ENCODE measurements around the gene RALGPS1.

The RALGPS1 gene

DNA sequence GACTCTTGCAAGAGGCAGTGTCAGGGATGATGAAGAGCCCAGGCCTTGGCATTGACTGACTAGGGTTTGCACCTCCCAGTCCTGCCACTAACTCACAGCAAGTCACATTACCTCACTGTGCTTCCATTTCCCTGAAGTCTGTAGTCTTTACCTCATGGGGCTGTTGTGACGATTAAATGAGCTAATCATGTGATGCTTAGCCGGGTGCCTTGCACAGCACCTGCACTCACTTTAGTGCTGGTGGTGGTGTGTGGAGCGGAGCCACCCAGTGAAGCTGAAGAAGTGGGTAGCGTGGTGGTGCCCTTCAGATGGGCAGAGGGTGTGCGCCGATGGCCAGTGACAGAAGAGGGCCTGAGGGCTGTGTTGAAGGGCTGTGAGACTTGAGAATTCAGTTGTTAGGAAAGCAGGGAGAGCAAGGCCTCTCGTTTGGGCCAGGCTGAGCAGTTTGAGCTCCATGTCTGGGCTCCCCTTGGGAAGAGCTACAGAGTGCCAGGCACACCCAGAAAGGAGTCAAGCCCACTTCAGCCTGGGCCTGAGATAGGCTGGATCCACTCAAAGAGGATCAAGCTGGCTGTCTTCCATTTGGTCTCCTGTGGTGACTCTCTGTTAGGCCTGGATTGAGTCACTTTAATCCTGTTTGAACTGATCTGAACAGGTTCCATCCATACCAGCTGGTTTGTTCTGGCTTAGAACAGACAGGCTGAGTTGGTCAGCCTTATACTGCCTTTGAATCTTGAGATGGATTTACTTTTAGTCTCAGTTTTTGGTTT lies 42.5 kb downstream of the RALGPS1 start:
- Mint-ChIP-seq H3K27me3 (peaks cover 5% of the 10 kb centered on the region), H3K9me3 (no peaks in the 10 kb centered on the region), H3K4me3 (no peak overlapping the region), H3K36me3 (ENCODE audit: low read depth) (no peaks in the 10 kb centered on the region), H3K27ac (no peak overlapping the region), H3K4me1 (no peaks in the 10 kb centered on the region)
- DNase-seq, result no peak
- ATAC-seq, result no peak

DNA sequence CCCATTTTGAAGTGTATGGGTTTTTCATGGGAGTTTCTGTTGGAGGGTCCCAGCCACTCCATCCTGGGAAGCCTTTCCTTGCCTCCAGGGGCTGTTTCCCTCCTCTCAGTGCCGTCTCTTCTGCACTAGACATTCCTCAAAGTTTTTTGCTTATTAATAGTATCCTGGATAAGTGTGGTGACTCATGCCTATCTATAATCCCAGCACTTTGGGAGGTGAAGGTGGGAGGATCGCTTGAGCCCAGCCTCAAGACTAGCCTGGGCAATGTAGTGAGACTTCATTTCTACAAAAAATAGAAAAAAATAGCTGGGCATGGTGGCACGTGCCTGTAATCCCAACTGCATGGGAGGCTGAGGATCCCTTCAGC lies 43.1 kb downstream of the RALGPS1 start:
- Mint-ChIP-seq H3K27me3 (peaks cover 5% of the 10 kb centered on the region), H3K9me3 (no peaks in the 10 kb centered on the region), H3K4me1 (no peaks in the 10 kb centered on the region), H3K36me3 (ENCODE audit: low read depth) (no peaks in the 10 kb centered on the region), H3K27ac (no peak overlapping the region), H3K4me3 (no peak overlapping the region)
- ATAC-seq (no peak), DNase-seq (no peak)

DNA sequence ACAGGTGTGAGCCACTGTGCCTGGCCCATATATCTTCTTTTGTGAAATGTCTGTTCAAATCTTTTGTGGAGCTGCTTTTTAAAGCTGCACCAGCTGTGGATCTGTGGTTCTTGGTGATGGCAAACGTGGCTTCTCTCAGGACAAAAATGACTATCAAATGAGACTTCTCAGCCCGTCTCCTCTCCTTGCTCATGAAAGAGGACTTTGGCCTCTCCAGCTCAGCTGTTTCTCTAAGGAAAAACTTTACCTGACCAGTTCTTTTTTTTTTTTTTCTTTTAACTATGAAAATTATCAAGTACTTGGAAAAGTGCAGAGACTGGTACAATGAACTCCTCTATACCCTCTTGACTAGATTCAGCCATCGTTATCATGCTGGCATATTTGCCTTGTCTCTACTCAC lies 44.8 kb downstream of the RALGPS1 start:
- no peak for ATAC-seq
- H3K36me3 Mint-ChIP-seq (ENCODE audit: low read depth), result no peaks in the 10 kb centered on the region
- no peak overlapping the region for H3K4me3 Mint-ChIP-seq
- H3K4me1 Mint-ChIP-seq, result no peaks in the 10 kb centered on the region
- no peak for DNase-seq
- H3K27ac Mint-ChIP-seq, result no peak overlapping the region
- peaks cover 5% of the 10 kb centered on the region for H3K27me3 Mint-ChIP-seq
- H3K9me3 Mint-ChIP-seq, result no peaks in the 10 kb centered on the region

DNA sequence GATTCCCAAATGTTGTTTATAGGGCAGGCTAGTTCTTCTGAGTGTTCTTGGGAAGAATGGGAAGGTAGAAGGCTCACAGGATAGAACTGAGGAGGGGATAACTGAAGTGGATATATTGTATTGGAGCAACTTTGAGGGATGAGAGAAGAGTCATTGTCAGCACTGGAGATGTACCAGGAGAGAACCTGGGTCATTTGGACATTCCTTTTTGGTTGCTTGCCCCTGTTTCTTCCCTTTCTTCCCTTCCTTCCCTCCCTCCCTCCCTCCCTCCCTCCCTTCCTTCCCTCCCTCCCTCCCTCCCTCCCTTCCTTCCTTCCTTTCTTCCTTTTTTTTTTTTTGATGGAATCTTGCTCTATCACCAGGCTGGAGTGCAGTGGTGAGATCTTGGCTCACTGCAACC lies 45.3 kb downstream of the RALGPS1 start:
- Mint-ChIP-seq H3K27me3 (peaks cover 5% of the 10 kb centered on the region), H3K4me3 (no peak overlapping the region), H3K36me3 (ENCODE audit: low read depth) (no peaks in the 10 kb centered on the region), H3K27ac (no peak overlapping the region), H3K4me1 (no peaks in the 10 kb centered on the region), H3K9me3 (no peaks in the 10 kb centered on the region)
- no peak for DNase-seq
- no peak for ATAC-seq

DNA sequence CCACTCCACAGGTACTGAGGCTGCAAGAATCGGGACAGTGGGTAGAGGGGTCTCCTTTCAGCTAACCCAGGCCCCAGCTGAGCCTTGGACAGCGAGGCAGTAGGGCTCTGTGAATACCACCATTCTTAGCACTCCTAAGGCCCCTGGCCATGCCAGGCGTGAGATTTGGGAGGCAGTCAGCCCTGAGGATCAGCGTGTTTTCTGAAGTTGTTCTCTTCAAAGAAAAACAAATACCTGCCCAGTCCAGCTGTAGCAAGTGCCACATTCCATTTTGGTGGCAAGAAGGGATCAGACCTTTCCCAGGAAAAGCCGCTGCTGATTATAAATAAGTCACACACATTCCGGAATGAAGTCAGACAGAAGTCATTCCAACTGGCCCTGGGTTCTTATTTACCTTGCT lies 47.8 kb downstream of the RALGPS1 start:
- DNase-seq, result no peak
- Mint-ChIP-seq H3K27ac (no peak overlapping the region), H3K36me3 (ENCODE audit: low read depth) (peaks cover 2% of the 10 kb centered on the region), H3K4me1 (no peaks in the 10 kb centered on the region), H3K4me3 (no peak overlapping the region), H3K9me3 (no peaks in the 10 kb centered on the region), H3K27me3 (peaks cover 5% of the 10 kb centered on the region)
- ATAC-seq, result no peak

DNA sequence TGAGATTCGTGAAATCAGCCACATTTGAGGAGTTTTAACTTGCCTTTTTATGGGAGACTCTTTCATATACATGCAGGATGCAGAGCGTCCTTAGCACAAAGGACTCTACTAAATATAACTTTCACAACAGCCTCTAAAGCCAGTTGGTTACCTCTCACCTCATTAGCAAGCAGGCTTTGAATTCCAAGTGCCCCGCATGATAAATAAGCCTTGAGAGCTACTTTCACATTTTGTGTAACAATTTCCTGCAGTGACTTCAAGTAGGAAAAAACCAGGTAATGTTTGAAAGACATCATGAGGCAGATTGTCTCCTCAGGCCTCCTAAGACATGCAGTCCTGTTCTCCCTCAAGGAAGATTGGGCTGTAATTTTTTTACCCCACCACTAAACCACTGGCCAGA lies 50.5 kb downstream of the RALGPS1 start:
- no peaks in the 10 kb centered on the region for H3K9me3 Mint-ChIP-seq
- H3K4me3 Mint-ChIP-seq, result no peak overlapping the region
- no peaks in the 10 kb centered on the region for H3K4me1 Mint-ChIP-seq
- peaks cover 6% of the 10 kb centered on the region for H3K27me3 Mint-ChIP-seq
- peaks cover 2% of the 10 kb centered on the region for H3K36me3 Mint-ChIP-seq (ENCODE audit: low read depth)
- DNase-seq, result no peak
- H3K27ac Mint-ChIP-seq, result no peak overlapping the region
- no peak for ATAC-seq

DNA sequence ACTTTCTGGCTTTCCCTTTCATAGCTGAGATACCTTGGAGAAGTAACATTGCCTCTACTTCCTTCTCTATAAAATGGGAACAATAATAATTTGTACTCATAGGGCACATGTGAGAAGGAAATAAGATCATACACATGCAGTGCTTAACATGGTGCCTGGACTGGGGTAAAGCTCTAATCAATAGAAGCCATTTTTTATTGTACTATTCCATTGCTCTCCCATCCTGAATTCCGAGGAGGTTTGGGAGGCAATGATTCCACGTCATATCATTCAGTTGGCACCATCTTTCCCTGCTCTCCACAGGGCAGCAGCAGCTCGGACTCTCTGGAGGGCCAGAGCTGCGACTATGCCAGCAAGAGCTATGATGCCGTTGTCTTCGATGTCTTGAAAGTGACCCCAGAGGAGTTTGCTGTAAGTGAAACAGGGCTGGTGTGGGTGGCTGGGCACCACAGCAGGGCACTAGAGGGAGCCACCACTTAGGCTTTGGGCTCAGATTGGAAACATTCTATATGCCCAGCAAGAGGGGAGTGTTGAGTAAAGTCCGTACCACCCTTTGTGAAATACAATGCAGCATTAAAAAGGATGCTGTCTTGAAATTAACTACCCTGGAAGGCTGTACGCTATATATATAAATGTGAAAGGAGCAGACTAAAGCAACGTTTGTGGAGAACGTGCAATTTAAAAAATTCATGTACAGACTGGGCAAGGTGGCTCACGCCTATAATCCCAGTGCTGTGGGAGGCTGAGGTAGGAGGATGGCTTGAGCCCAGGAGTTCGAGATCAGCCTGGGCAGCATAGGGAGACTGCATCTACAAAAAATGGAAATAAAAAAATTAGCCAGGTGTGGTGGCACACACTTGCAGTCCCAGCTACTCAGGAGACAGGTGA lies 51.2 kb downstream of the RALGPS1 start:
- H3K4me1 Mint-ChIP-seq, result no peaks in the 10 kb centered on the region
- H3K27me3 Mint-ChIP-seq, result peaks cover 8% of the 10 kb centered on the region
- DNase-seq (peak; percentile 37), ATAC-seq (peak; percentile 77)
- H3K4me3 Mint-ChIP-seq, result no peak overlapping the region
- no peaks in the 10 kb centered on the region for H3K9me3 Mint-ChIP-seq
- H3K27ac Mint-ChIP-seq, result no peak overlapping the region
- H3K36me3 Mint-ChIP-seq (ENCODE audit: low read depth), result peaks cover 2% of the 10 kb centered on the region

DNA sequence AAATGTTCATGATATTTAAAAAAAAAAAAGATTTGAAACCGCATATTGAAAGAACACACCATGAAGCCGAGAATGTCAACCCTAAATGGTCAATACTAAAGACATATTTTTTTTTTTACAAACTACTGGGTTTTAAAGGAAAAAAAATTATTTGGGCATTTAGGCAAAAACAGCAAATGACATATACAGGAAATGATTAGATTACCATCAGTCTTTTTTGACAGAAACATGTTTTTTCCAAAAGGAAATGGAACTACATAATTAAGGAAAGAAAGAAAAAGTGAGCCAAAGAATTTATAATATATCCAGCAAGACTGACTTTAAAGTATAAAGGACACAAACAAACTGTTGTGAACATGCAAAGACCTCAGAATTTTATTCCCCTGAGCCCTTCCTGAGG lies 56.7 kb downstream of the RALGPS1 start:
- H3K4me1 Mint-ChIP-seq, result no peaks in the 10 kb centered on the region
- DNase-seq, result no peak

DNA sequence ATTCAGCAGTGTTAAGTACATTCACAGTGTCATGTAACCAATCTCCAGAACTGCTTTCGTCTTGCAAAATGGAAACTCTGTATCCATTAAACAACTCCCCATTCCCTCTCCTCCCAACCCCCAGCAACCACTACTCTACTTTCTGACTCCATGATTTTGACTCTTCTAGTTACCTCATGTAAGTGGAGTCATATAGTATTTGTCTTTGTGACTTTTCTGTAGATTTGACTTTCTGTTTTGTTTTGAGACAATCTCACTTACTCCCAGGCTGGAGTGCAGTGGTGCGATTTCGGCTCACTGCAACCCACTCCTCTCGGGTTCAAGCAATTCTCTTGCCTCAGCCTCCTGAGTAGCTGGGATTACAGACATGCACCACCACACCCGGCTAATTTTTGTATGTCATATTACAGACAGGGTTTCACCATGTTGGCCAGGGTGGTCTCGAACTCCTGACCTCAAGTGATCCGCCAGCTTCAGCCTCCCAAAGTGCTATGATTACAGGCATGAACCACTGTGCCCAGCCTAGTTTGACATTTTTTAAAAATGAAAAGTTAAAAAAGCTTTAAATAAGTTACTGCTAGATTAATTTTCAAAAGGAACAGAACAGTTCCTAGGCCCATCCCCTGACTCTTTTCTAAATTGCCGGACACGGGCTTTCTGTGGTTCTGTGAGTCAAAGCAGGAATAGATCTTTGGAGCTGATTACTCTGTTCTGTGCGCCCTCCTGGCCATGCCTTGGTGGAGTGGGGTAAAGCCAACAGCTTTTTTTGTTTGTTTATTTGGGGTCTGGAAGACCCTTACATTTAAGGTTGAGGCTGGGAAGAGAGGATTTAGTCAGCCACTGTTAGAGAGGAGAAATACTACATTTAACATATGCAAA lies 59.3 kb downstream of the RALGPS1 start:
- no peak for ATAC-seq
- Mint-ChIP-seq H3K36me3 (ENCODE audit: low read depth) (peaks cover 3% of the 10 kb centered on the region), H3K4me3 (no peak overlapping the region), H3K9me3 (no peaks in the 10 kb centered on the region), H3K27me3 (peaks cover 37% of the 10 kb centered on the region), H3K4me1 (no peaks in the 10 kb centered on the region), H3K27ac (no peak overlapping the region)
- no peak for DNase-seq

More for the DNA sequence above, 56.7 kb downstream of the RALGPS1 start:
- Mint-ChIP-seq H3K27ac (no peak overlapping the region), H3K4me3 (no peak overlapping the region), H3K27me3 (peaks cover 18% of the 10 kb centered on the region), H3K36me3 (ENCODE audit: low read depth) (peaks cover 2% of the 10 kb centered on the region), H3K9me3 (no peaks in the 10 kb centered on the region)
- ATAC-seq, result no peak

DNA sequence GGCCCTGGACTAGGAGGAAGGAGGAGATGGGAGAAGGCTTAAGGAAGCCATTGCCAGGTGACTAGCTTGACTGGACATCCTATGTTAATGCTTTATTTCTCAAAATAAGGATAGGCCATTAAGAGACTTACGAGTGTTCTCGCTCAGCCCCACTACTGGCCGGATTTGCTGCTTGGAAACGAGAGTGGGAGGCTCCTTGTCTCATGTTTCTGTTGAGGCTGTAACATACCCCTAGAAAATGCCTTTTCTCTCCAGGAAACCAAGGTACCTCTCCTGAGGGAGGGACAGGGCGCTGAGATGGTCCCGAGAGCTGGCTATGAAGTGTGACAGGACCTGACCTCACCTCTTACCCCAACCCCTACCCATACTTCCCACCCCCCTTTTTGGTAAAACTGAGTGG lies 60.0 kb downstream of the RALGPS1 start:
- Mint-ChIP-seq H3K4me3 (no peak overlapping the region), H3K27me3 (peaks cover 44% of the 10 kb centered on the region)
- no peak for ATAC-seq

DNA sequence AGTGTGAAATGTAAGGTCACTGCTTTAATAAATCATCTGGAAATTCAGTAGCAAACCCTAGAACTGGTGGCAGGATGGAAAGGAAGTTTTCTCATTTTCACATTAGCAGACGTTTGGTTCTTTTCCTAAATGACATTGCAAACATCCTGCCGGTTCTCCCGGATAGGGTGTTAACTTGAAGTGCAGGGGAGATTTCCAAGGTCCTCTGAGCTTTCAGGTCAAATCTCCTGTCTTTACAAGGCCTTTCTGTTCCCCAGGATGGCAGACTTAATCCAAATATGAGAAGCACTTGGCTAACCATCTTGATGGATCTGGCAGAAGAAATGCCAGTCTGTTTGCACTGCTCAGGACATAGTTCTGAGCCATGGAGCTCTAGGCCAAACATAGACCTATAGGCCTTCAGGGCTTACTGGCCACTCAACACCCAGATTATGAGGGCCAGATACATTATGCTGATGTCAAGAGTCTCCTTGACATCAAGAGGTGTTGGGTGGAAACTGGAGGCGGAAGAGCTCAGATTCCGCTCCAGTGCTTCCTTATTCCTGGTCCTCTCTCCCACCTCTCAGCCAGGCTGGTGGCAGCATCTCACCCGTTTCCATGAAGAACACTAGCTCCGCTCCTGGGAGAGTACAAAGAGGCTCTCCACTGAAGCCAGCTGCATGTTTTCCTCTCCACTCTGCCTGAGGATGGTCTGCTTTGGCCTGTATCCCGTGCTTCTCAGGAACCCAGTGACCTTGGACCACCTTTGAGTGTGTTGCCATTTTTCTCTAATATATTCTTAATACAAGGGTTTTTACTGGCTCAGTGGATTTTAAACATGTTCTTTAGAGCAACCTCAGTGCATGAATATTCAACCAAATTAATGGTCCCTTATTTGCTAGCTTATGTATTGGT lies 61.0 kb downstream of the RALGPS1 start:
- Mint-ChIP-seq H3K4me1 (no peaks in the 10 kb centered on the region), H3K9me3 (no peaks in the 10 kb centered on the region), H3K4me3 (no peak overlapping the region), H3K27me3 (peaks cover 45% of the 10 kb centered on the region), H3K36me3 (ENCODE audit: low read depth) (peaks cover 3% of the 10 kb centered on the region), H3K27ac (no peak overlapping the region)
- ATAC-seq, result no peak
- DNase-seq, result no peak

More for the DNA sequence above, 60.0 kb downstream of the RALGPS1 start:
- DNase-seq, result no peak
- H3K36me3 Mint-ChIP-seq (ENCODE audit: low read depth), result peaks cover 3% of the 10 kb centered on the region
- H3K4me1 Mint-ChIP-seq, result no peaks in the 10 kb centered on the region
- H3K9me3 Mint-ChIP-seq, result no peaks in the 10 kb centered on the region
- no peak overlapping the region for H3K27ac Mint-ChIP-seq

DNA sequence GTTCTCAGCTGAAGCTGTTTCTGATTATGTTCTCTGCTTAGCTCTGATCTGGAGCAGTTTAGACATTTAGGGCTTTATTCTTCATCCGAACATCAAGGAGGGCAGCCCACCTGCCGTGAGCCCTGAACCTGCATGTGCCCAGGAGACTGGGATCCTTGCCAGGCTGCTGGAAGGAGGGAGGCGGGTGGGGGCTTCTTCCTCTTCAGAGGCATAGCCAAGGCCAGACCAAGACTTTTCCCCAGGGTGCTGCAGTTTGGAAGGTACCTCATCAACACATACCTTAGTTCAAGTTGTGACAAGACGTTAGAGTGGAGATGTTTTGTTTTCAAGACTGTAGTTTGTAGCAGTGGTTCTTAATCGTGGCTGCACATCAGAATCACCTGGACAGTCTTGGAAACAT lies 64.9 kb downstream of the RALGPS1 start:
- Mint-ChIP-seq H3K4me1 (peaks cover 8% of the 10 kb centered on the region), H3K27me3 (peaks cover 65% of the 10 kb centered on the region), H3K9me3 (peaks cover 5% of the 10 kb centered on the region), H3K27ac (no peak overlapping the region), H3K4me3 (no peak overlapping the region), H3K36me3 (ENCODE audit: low read depth) (peaks cover 7% of the 10 kb centered on the region)
- no peak for DNase-seq
- ATAC-seq, result no peak

DNA sequence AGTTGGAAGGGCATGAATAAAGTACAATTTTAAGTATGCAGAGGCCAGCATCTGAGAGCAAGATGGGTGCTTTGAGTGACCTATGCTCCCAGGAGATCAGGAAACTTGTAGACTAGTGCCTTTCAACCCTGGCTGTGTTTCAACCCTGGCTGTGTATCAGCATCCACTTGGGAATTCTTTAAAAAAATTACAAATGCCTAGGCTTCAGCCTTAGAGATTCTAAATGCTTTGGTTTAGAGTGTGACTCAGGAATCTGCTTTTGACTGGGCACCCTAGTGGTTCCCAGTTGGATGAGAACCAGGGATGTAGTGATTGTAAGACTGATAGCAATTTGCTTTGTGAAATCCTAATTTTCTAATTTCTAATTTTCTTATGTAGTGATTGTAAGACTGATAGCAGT lies 65.6 kb downstream of the RALGPS1 start:
- Mint-ChIP-seq H3K4me1 (peaks cover 14% of the 10 kb centered on the region), H3K27me3 (peaks cover 72% of the 10 kb centered on the region), H3K9me3 (peaks cover 5% of the 10 kb centered on the region), H3K36me3 (ENCODE audit: low read depth) (peaks cover 7% of the 10 kb centered on the region), H3K4me3 (no peak overlapping the region), H3K27ac (no peak overlapping the region)
- ATAC-seq, result no peak
- DNase-seq, result no peak

DNA sequence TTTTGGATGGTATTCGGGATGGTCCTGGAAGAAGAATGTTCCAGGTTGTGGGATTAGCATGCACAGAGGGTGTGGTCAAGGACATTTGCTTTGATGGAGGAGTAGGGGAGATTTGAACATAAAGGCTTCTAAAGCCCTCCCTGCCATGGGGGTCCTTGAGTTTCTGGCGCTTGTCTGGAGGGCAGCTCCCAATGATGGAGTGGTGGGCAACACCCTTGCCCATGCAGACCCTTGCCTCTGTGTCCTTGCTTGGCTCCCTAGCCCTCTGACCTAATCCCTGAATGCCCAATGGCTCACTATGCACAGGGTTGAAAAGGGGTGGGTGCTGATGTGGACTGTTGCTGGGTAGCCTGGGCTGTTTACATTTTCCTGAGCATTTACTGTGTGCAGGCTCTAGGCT lies 66.6 kb downstream of the RALGPS1 start:
- Mint-ChIP-seq H3K4me1 (peaks cover 22% of the 10 kb centered on the region), H3K27ac (no peak overlapping the region), H3K9me3 (peaks cover 5% of the 10 kb centered on the region), H3K36me3 (ENCODE audit: low read depth) (peaks cover 6% of the 10 kb centered on the region), H3K4me3 (no peak overlapping the region), H3K27me3 (peaks cover 75% of the 10 kb centered on the region)
- no peak for ATAC-seq
- no peak for DNase-seq

All from activated naive CD8-positive, alpha-beta T cell treated with anti-CD3 and anti-CD28 coated beads, Interleukin-2, amount 50 U/mL, for 24 hours (primary cell).